PC-9 (cell line): ENCODE data around the gene CDPF1.

Experiments
- CTCF ChIP-seq: fragments of 200-600 bp; sonication (generic); conservative IDR thresholded peaks from 2 replicates; pipeline ENCODE4 v1.6.1; 2017; ENCODE audit warnings: mixed run types, antibody characterized with exemption, mild to moderate bottlenecking, moderate library complexity
- EZH2 ChIP-seq: fragments of 200-600 bp; sonication (generic); IDR thresholded peaks from 2 replicates; pipeline ENCODE4 v1.8.0; 2017; ENCODE audit warnings: antibody characterized with exemption, low read depth

GRCh38 chr22:46290843-46291785, 41.0 kb upstream of the CDPF1 start:
- no peak for TF ChIP-seq CTCF
- TF ChIP-seq EZH2, result no peak
